IMR-90 (cell line): ENCODE measurements around the gene C9orf78. TPM values are rescaled to one million over a fixed set of nuclear protein-coding genes. Genes with fewer than 3 reads are reported as not detected.

Source experiments
- ATAC-seq: fragments of 200-7000 bp; cut with Tn5 transposase; 2 replicates; pipeline ENCODE4 v1.9.1; 2020; ENCODE audit warnings: low read depth, mild to moderate bottlenecking, moderate library complexity
- BruUV-seq: library from RNA; stranded (reverse); fragments of 400-500 nt; replicated peaks from 2 replicates; lab custom pipeline; 2021; lab: Mats Ljungman, UMichigan
- CTCF ChIA-PET: fragments of 300-600 bp; formaldehyde crosslinking; extraction: SDS; loops from one replicate; lab custom pipeline; 2021; ENCODE audit warnings: antibody characterized with exemption; lab: Yijun Ruan, JAX
- POLR2A ChIA-PET: fragments of 300-600 bp; sonication (Branson Sonifier 250); formaldehyde crosslinking; loops from one replicate; lab custom pipeline; 2022; ENCODE audit warnings: antibody characterized with exemption; ENCODE audit not compliant: unreplicated experiment; lab: Charles Lee
- DNase-seq: peaks from one replicate; pipeline ENCODE4 v3.0.0; 2013
- H2AFZ ChIP-seq: replicated peaks from 2 replicates; pipeline ENCODE3; 2013; ENCODE audit warnings: low read length, mild to moderate bottlenecking; ENCODE audit not compliant: poor library complexity
- H2AK5ac ChIP-seq: 2 replicates; pipeline ENCODE4 v1.6.1; 2013; ENCODE audit warnings: low read depth, low read length, inconsistent platforms
- H2AK9ac ChIP-seq: replicated peaks from 2 replicates; pipeline ENCODE3; 2013; ENCODE audit warnings: mild to moderate bottlenecking, low read depth, low read length, moderate library complexity; ENCODE audit not compliant: poor library complexity
- H2BK120ac ChIP-seq: 2 replicates; pipeline ENCODE4 v1.6.1; 2013; ENCODE audit warnings: low read depth, low read length, inconsistent platforms
- H2BK15ac ChIP-seq: 3 replicates; pipeline ENCODE4 v1.6.1; 2013; ENCODE audit warnings: low read depth, low read length, inconsistent platforms
- H2BK20ac ChIP-seq: 2 replicates; pipeline ENCODE4 v1.6.1; 2013; ENCODE audit warnings: low read depth, mild to moderate bottlenecking, inconsistent platforms, low read length, moderate library complexity
- H2BK5ac ChIP-seq: 2 replicates; pipeline ENCODE4 v1.6.1; 2013; ENCODE audit warnings: mild to moderate bottlenecking, low read depth, low read length, inconsistent platforms; ENCODE audit not compliant: poor library complexity, severe bottlenecking
- H3K14ac ChIP-seq: replicated peaks from 2 replicates; pipeline ENCODE4 v1.6.1; 2013; ENCODE audit warnings: low read depth, low read length, inconsistent platforms
- H3K18ac ChIP-seq: 2 replicates; pipeline ENCODE4 v1.6.1; 2013; ENCODE audit warnings: low read depth, low read length, control low read depth
- H3K23ac ChIP-seq: 2 replicates; pipeline ENCODE4 v1.6.1; 2013; ENCODE audit warnings: low read depth, low read length, inconsistent platforms
- H3K27ac ChIP-seq: 2 replicates; pipeline ENCODE4 v1.5.1; 2013; ENCODE audit warnings: mild to moderate bottlenecking, control low read depth, low read length; ENCODE audit not compliant: insufficient read depth
- H3K27me3 ChIP-seq: 2 replicates; pipeline ENCODE4 v1.6.1; 2013; ENCODE audit warnings: low read length; ENCODE audit not compliant: control insufficient read depth, insufficient read depth
- H3K36me3 ChIP-seq: 2 replicates; pipeline ENCODE4 v1.6.1; 2013; ENCODE audit warnings: low read length, mixed read lengths; ENCODE audit not compliant: control insufficient read depth, insufficient read depth
- H3K4ac ChIP-seq: 2 replicates; pipeline ENCODE4 v1.6.1; 2013; ENCODE audit warnings: low read depth, low read length, inconsistent platforms
- H3K4me1 ChIP-seq: 2 replicates; pipeline ENCODE4 v1.6.1; 2013; ENCODE audit warnings: low read length, mixed read lengths; ENCODE audit not compliant: control insufficient read depth, insufficient read depth
- H3K4me2 ChIP-seq: 2 replicates; pipeline ENCODE4 v1.6.1; 2013; ENCODE audit warnings: low read depth, mild to moderate bottlenecking, control low read depth, low read length, moderate library complexity
- H3K4me3 ChIP-seq: 2 replicates; pipeline ENCODE4 v1.5.1; 2013; ENCODE audit warnings: low read depth, mild to moderate bottlenecking, control low read depth, low read length, moderate library complexity; ENCODE audit not compliant: insufficient read depth
- H3K56ac ChIP-seq: 2 replicates; pipeline ENCODE4 v1.6.1; 2013; ENCODE audit warnings: low read length, inconsistent platforms; ENCODE audit not compliant: insufficient read depth; ENCODE audit errors: extremely low read depth
- H3K79me1 ChIP-seq, 2 experiments: 2 replicates each; pipeline ENCODE4 v1.6.1; 2013; ENCODE audit warnings: low read length in 2 of 2, inconsistent platforms in 1 of 2, low read depth in 1 of 2
- H3K9ac ChIP-seq: 2 replicates; pipeline ENCODE4 v1.6.1; 2013; ENCODE audit warnings: low read depth, low read length, control low read depth
- H3K9me1 ChIP-seq: 2 replicates; pipeline ENCODE4 v1.6.1; 2013; ENCODE audit warnings: low read length, inconsistent platforms; ENCODE audit not compliant: insufficient read depth
- H3K9me3 ChIP-seq: 2 replicates; pipeline ENCODE4 v1.6.1; 2013; ENCODE audit warnings: low read length; ENCODE audit not compliant: control insufficient read depth, insufficient read depth
- H4K20me1 ChIP-seq: 2 replicates; pipeline ENCODE4 v1.6.1; 2013; ENCODE audit warnings: low read length, inconsistent platforms; ENCODE audit not compliant: insufficient read depth
- H4K5ac ChIP-seq: 2 replicates; pipeline ENCODE4 v1.6.1; 2013; ENCODE audit warnings: mild to moderate bottlenecking, low read depth, low read length, control low read depth
- H4K8ac ChIP-seq, 2 experiments: 2 replicates each; pipeline ENCODE4 v1.6.1; 2013; ENCODE audit warnings: low read depth in 2 of 2, low read length in 2 of 2, control low read depth in 1 of 2, inconsistent platforms in 1 of 2
- H4K91ac ChIP-seq: 2 replicates; pipeline ENCODE4 v1.6.1; 2013; ENCODE audit warnings: low read depth, low read length, inconsistent platforms; ENCODE audit not compliant: insufficient read depth
- BHLHE40 ChIP-seq: fragments of 150-350 bp; IDR thresholded peaks from 2 replicates; pipeline ENCODE4 v1.6.1; 2016; ENCODE audit warnings: mild to moderate bottlenecking, low read depth, low read length
- CHD1 ChIP-seq: IDR thresholded peaks from 2 replicates; pipeline ENCODE4 v1.6.1; 2012; ENCODE audit warnings: low read depth, low read length, improper control_type of control experiment
- MAFK ChIP-seq: IDR thresholded peaks from 2 replicates; pipeline ENCODE4 v1.6.1; 2012; ENCODE audit warnings: low read depth, low read length, improper control_type of control experiment
- POLR2A ChIP-seq: IDR thresholded peaks from 2 replicates; pipeline ENCODE4 v1.6.1; 2012; ENCODE audit warnings: mild to moderate bottlenecking, low read depth, low read length
- RFX5 ChIP-seq: IDR thresholded peaks from 2 replicates; pipeline ENCODE4 v1.8.0; 2012; ENCODE audit warnings: low read depth, mild to moderate bottlenecking, low read length, moderate library complexity
- WGBS, 2 experiments: methylation state at CpG; one replicate each; pipeline versions ENCODE4 v1.1.5 to v1.1.7; 2013; ENCODE audit warnings: missing lambda C conversion rate in 2 of 2; ENCODE audit not compliant: insufficient read length in 1 of 2; ENCODE audit errors: extremely low coverage in 2 of 2; 5-methylcytosine and 5-hydroxymethylcytosine counted together
- dilution Hi-C: fragments of 300-500 bp; cut with HindIII; formaldehyde crosslinking; loops from one replicate; pipeline ENCODE4 v1.14.3; 2018; ENCODE audit warnings: low sequenced_read_pairs; ENCODE audit not compliant: unreplicated experiment
- in situ Hi-C: fragments of 300-500 bp; cut with MboI; formaldehyde crosslinking; loops from 3 replicates; pipeline ENCODE4 v1.14.3; 2019; ENCODE audit warnings: low sequenced_read_pairs, inconsistent platforms, mixed read lengths
- intact Hi-C: fragments of 100-400 bp; cut with micrococcal nuclease; formaldehyde crosslinking; loops from 2 replicates; pipeline ENCODE4 v1.10.0; 2022
- polyA plus RNA-seq, 3 experiments: library from polyadenylated mRNA; depleted of rRNA; stranded (reverse); fragments of >200 nt; gene quantifications; 2 replicates each; pipeline ENCODE4 v1.2.3, GENCODE V29; 2012; ENCODE audit warnings: low replicate concordance in 1 of 3
- total RNA-seq: library from RNA; depleted of rRNA; stranded (reverse); fragments of >200 nt; gene quantifications from 2 replicates; pipeline ENCODE4 v1.2.3, GENCODE V29; 2012
- TF ChIP-seq, protein P1 (sequence below): conservative IDR thresholded peaks from 2 replicates; pipeline ENCODE4 v1.5.1; 2012; ENCODE audit warnings: mild to moderate bottlenecking, low read depth, low read length, improper control_type of control experiment
- TF ChIP-seq, protein P2 (sequence below): fragments of 150-350 bp; IDR thresholded peaks from 2 replicates; pipeline ENCODE4 v1.6.1; 2017; ENCODE audit warnings: mild to moderate bottlenecking, antibody characterized with exemption, low read length, low read depth

The C9orf78 gene
- total and polyA plus RNA-seq, 2 of the 4 experiments (the other 2 are of a cell fraction) = 29.8 to 46.0 TPM

GRCh38 chr9:129801504-129801903 is 33.6 kb downstream of the C9orf78 start:
- in situ Hi-C loops (no loop called here), dilution Hi-C loops (no loop called here), intact Hi-C loops (no loop called here)
- Histone ChIP-seq H3K4me1 (peaks cover 6% of the 10 kb centered on the region), H2BK15ac (no peak overlapping the region), H3K27ac (no peak overlapping the region), H4K8ac (no peak overlapping the region), H3K56ac (no peak overlapping the region), H3K36me3 (peaks cover 3% of the 10 kb centered on the region; the same call in 1 of the 2 replicates), H3K79me1 (peaks cover 17 to 25% of the 10 kb centered on the region in 2 experiments; a peak in 3 of 4 replicates), H2BK20ac (no peak overlapping the region), H4K5ac (no peak overlapping the region), H2AK5ac (no peak overlapping the region), H3K9me1 (peaks cover 3% of the 10 kb centered on the region; the same call in 1 of the 2 replicates), H3K4me3 (no peak overlapping the region), H3K4ac (no peak overlapping the region), H4K91ac (no peak overlapping the region), H3K18ac (no peak overlapping the region), H3K9ac (no peak overlapping the region), H3K4me2 (no peak overlapping the region), H4K20me1 (no peaks in the 10 kb centered on the region), H3K14ac (no peak overlapping the region), H2AFZ (peak overlapping the region; percentile 41), H3K23ac (no peak overlapping the region), H2BK5ac (no peak overlapping the region), H3K27me3 (no peaks in the 10 kb centered on the region; the same call in 1 of the 2 replicates), H3K9me3 (no peaks in the 10 kb centered on the region), H2AK9ac (peak overlapping the region; percentile 50), H2BK120ac (no peak overlapping the region)
- ChIA-PET CTCF (no interaction called here), POLR2A (no interaction called here)
- DNase-seq (no peak), ATAC-seq (no peak)
- WGBS, 2 experiments = 78% methylated on average over 5 of the region's 17 CpGs; no CpG with 5 or more reads in 1 of the 2 experiments
- no TSS peak for BruUV-seq
- TF ChIP-seq POLR2A (no peak), CHD1 (no peak), MAFK (no peak), RFX5 (no peak), BHLHE40 (no peak)
- TF ChIP-seq, protein P1, sequence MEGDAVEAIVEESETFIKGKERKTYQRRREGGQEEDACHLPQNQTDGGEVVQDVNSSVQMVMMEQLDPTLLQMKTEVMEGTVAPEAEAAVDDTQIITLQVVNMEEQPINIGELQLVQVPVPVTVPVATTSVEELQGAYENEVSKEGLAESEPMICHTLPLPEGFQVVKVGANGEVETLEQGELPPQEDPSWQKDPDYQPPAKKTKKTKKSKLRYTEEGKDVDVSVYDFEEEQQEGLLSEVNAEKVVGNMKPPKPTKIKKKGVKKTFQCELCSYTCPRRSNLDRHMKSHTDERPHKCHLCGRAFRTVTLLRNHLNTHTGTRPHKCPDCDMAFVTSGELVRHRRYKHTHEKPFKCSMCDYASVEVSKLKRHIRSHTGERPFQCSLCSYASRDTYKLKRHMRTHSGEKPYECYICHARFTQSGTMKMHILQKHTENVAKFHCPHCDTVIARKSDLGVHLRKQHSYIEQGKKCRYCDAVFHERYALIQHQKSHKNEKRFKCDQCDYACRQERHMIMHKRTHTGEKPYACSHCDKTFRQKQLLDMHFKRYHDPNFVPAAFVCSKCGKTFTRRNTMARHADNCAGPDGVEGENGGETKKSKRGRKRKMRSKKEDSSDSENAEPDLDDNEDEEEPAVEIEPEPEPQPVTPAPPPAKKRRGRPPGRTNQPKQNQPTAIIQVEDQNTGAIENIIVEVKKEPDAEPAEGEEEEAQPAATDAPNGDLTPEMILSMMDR = no peak
- TF ChIP-seq, protein P2, sequence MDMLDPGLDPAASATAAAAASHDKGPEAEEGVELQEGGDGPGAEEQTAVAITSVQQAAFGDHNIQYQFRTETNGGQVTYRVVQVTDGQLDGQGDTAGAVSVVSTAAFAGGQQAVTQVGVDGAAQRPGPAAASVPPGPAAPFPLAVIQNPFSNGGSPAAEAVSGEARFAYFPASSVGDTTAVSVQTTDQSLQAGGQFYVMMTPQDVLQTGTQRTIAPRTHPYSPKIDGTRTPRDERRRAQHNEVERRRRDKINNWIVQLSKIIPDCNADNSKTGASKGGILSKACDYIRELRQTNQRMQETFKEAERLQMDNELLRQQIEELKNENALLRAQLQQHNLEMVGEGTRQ = no peak
